DMS153 treated with DMSO at 0.1 percent for 48 hours (cell line): ENCODE data around the gene SDR42E1.
"Not testable (repeated sequence)": the region's sequence is repeated elsewhere in the genome, so short reads cannot be mapped to it uniquely, and the experiment has no call there.

Source experiments
- DNase-seq: peaks from one replicate; lab custom pipeline; 2025; ENCODE audit not compliant: unreplicated experiment; lab: John Stamatoyannopoulos, UW

The SDR42E1 gene

DNA sequence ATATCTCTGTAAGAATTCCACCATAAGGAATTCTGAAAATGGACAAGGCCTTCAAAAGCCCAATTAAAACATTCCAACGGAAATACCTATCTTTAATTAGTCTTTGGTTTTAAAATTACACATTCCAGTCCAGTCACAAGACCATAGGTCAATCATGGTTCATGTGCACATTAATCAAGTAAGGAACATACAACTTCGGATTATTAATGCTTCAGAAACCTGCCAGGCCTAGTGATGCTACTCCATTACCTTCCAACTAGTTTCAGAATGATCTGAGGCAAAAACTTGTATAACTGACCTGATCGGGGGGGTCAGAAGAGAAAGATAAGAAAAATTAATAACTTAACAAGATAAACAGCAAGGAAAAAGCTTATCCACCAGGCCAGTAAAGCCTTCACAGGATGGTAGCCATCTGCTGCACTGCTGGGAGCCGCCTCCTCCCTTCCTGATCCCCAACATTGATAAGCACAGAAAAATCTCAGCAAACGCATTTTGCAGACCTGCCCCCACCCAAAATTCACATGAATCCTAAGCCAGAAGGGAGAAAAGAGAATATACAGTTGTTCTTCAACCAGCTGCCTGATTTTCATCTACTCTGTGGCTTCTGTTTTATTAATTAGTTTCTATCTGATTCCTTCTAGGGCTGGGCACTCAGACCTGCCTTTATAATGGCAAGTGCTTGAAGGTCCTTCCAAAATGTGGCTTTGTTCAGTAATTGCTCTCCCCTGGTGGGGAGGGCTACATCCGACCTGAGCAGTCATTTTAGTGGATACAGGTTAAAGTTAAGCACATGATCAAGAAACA, 6.0 kb downstream of the SDR42E1 start:
- DNase-seq: no peak

GRCh38 chr16:82004601-82005000, 6.7 kb downstream of the SDR42E1 start:
- DNase-seq: no peak

DNA sequence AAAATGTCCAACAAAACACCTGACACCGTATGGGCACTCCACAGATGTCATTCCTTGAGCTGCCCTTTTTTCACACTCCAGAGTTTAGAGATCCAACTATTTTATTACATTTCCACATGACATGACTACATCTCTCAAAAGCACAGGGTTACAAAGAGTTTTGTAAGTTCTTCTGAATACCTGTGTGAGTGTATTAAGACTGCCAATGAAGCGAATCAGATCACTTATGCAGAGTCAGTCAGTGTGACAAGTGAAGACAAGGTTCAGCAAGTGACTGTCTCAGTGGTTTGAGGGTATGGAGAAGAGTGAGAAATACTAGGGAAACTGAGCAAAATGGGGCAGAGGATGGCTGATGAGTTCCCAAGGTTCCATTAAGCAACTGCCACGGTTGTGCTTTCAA, 8.4 kb downstream of the SDR42E1 start:
- no peak for DNase-seq

DNA sequence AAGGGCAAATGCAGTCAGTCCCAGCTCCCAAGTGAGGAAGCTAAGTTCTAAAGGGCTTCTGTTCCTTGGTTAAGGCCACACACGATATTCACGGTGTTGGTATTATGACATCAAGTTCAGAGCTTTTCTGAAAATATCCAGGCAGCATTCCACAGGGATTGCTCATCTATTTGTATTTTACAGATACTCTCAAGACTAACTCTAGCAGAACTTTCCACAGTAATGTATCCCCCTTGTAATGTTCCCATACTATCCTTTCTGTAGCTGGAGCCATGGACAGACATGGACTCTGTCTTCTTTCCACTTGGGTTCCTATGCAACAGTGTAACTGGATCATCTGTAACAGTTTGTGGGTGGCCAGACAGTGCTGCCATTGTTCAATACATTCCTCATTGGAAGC, 13.5 kb downstream of the SDR42E1 start:
- DNase-seq: no peak

DNA sequence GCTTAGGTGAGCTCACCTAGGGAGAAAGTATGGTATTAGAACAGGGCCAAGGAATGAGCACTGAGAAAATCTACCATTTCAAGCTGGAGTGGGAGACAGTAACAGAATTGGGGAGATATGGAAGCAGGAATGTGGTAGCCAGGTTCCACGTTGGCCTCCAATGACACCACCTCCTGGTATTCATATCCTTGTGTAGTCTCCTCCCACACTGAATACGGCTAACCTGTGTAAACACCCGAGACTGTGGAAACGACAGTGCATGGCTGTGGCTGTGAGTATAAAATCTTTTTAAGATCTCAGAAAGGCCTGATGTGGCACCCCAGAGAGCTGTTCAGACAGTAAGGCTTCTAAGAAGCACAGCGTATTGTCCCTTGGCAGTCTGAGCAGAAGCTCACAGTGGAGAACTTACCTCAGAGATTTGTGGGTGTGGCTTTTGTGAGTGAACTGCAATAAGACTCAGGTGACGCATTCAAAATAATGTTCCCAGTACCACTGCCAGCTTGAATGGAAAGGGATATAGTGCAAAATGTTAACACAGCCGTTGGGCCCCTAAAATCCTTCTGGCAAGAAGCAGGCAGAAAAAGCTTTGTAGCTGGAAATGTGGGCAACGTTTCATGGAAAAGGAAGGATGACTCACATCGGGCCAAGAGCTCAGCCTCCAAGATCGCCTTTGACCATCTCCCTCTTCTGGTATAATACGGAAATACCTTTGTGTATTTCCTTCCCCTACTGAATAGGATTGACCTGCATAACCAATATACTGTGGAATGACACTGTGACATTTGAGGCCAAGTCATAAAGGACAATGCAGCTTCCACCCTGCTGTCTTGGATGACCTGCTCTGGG, 14.4 kb downstream of the SDR42E1 start:
- no peak for DNase-seq

DNA sequence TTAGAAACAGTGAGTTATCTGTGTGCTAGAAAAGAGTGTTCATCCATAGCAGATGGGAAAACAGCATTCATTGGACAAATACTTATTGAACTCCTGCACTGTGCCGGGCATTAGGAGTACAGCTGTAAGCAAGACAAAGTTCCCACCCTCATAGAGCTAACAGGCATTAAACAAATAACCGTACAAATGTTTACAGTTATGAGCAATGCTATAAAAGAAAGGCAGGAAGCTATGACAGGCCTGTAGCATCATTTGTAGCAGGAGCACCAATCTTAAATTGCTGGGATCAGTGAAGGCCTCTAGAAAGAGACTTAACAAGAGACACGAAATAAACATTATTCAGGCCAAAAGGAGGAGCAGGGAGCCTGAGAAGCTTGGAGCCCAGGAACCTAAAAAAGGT, 15.6 kb downstream of the SDR42E1 start:
- DNase-seq: no peak

DNA sequence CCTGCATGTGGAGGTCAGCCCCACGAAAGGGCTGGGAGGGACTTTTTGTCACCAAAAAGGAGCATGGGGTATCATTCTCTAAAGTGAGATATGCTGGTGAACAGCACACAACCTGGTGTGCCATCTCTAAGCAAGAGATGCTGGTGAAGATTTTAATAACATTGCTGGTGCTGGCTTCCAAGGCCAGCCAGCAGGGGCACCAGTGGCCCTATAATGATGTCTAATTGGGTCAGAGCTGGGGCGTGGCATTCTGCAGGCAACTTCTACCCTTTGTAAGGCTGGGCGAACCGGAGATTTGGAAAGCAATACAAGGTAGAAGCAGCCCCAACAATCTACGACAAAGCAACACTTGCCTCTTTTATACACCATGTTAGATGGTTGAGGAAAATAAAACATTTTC, 16.8 kb downstream of the SDR42E1 start:
- DNase-seq: no peak

DNA sequence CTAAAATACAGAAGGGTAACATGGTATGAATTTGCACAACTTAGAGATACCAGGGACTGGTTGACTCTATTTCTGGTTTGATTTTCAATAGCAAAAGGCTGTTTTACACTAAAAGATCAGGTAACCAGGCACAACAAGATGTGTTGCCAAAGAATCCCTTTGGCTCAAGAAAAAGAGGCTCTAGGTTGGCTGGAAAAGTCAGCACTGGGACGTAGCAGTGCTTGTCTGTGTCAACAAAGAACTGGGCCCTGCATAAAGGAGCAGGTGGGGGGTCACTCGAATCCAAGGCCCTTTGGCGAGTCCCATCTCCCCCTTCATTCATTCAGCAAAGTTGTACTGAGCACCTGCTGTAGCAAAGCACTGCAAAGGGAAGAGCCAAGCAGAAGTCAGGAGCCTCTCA, 18.4 kb downstream of the SDR42E1 start:
- no peak for DNase-seq

DNA sequence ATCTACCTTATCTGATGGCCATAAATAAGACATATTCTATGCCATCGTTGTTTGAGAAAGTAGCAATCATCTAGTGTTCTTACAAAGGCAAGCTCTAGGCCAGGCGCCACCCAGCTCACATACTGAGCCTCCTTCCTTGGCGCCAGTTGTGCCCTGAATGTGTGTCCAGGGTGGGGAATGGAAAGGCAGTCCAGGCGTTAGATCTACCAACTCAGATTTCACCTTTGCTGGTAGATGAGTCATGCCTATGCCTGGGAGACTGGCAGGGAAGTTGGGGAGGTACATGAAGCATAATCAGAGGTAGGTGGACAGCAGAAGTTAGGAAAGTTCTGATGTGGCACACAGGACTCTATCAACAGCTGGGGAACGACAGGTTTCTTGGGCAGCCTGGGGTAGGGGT, 23.6 kb downstream of the SDR42E1 start:
- DNase-seq: no peak

DNA sequence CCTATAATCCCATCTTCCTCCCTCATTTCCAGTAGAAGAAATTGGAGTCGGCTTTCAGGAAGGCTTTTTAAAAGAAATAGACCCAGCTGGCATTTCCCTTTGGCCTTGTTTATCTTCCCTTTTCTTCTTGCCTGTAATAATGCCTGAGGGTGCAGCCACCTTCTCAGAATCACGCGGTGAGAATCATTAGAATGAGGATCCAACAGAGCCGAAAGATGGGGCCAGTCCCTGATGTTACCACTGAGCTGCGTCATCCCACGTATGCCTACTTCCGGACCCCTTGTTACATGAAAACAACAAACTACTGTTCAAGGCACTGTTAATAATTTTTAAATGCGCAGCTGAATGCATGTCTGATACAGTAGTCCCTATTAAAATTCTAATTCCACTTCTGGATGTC, 24.1 kb downstream of the SDR42E1 start:
- DNase-seq: no peak

GRCh38 chr16:81977335-81977942, 33.8 kb downstream of the SDR42E1 start:
- not testable (repeated sequence) for DNase-seq

DNA sequence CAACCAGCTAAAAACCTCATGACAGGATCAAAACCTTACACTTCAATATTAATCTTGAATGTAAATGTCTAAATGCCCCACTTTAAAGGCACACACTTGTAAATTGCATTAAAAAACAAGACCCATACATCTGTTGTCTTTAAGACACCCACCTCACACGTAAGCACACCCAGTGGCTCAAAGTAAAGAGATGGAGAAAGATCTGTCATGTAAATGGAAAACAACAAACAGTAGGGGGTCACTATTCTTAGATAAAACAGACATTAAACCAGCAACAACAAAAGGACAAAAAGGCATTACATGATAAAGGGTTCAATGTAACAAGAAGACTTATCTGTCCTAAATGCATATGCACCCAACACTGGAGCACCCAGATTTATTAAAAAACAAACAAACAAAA, 35.6 kb downstream of the SDR42E1 start:
- DNase-seq: no peak

GRCh38 chr16:81973737-81974136, 37.5 kb downstream of the SDR42E1 start:
- DNase-seq: no peak

DNA sequence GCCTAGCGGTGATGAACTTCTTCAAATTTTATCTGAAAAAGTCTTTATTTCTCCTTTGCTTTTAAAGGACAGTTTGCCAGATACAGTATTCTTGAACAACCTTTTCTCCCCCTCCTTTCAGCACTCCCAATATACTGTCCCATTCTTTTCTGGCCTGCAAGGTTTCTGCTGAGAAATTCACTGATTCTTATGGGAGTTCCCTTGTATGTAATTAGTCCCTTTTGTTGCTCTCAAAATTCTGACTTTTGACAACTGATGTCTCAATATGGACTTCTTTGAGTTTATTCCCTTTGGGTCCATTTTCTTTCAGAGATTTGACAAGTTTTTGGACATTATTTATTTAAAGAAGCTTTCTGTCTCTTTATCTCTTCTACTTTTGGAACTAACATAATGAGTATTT, 39.4 kb downstream of the SDR42E1 start:
- DNase-seq: no peak

GRCh38 chr16:81967358-81967757, 43.9 kb downstream of the SDR42E1 start:
- DNase-seq: no peak

DNA sequence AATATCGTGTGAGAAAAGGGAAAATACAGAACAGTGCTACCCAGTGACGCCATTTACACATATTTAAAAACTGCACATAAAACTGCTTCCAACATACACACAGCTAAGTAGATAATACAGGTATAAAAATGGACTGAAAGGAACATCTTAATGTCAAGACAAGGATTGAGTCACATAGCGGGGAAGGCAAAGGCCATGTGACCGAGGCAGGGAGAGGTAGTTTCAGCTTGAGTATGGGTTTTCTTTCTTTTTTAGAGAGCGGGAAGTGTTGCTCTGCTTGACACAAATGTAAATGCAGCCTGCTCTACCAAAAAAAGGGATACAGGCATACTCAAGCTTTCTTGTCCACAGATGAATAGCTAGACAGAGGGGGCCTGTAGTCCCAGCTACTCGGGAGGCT, 46.5 kb downstream of the SDR42E1 start:
- DNase-seq: no peak

GRCh38 chr16:81956213-81956948, 54.9 kb downstream of the SDR42E1 start:
- DNase-seq: no peak

- DNase-seq: no peak
Measured at GRCh38 chr16:81951564-81951963, 59.7 kb downstream of the SDR42E1 start.

GRCh38 chr16:81946206-81946605, 65.1 kb downstream of the SDR42E1 start:
- DNase-seq: no peak

- DNase-seq: no peak
Measured at GRCh38 chr16:81945665-81946064, 65.6 kb downstream of the SDR42E1 start.

DNA sequence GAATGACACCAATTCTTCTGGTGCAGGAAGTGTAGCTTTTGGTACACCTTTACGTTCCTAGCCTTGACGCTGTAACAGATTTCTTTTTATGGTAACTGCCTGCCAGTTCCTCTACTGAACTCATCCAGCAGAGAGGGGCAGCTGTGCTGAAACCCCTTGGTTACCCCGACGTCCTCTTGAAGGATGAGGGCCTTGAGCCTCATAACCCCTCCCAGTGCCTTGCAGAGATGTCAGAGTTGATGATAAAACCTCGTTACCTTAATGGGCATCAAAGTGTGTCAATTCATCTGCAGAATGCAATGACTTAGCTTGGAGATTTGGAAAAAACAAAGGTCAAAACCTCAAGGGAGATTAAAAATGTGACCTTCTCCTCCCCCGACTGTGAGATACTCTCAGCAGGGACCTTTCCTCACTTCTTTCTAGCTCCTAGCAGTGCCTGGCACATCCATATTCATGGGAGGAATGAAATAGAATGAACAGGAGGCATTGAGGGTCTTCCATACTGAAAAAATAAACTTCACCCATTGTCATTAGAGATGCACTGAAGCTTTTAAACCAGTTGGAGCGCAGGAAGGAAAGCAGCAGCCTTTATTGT, 69.2 kb downstream of the SDR42E1 start:
- no peak for DNase-seq
